ENCODE data around the gene GAGE12G. TPM values are rescaled to one million over a fixed set of nuclear protein-coding genes. Genes with fewer than 3 reads are reported as not detected.

Gene GAGE12G
- polyA plus RNA-seq, 1 donor from 2014 or later, result not detected

GRCh38 chrX:49618574-49618973 is 48.4 kb downstream of the GAGE12G start:
- TF ChIP-seq RAD21 (conservative IDR thresholded peaks at IDR 0.05) (no peak), EZH2 (IDR thresholded peaks at IDR 0.05; ENCODE audit: borderline replicate concordance, insufficient read depth, low read length, poor library complexity, severe bottlenecking) (no peak), CTCF (IDR thresholded peaks at IDR 0.05; ENCODE audit: poor library complexity, severe bottlenecking) (no peak), TAF1 (IDR thresholded peaks at IDR 0.05; ENCODE audit: low read depth) (no peak), SMC3 (conservative IDR thresholded peaks at IDR 0.05; ENCODE audit: poor library complexity) (no peak), REST (IDR thresholded peaks at IDR 0.05; ENCODE audit: borderline replicate concordance) (no peak), MXI1 (conservative IDR thresholded peaks at IDR 0.05; ENCODE audit: poor library complexity, severe bottlenecking) (no peak), EP300 (conservative IDR thresholded peaks at IDR 0.05; ENCODE audit: poor library complexity, severe bottlenecking) (no peak), POLR2AphosphoS5 (IDR thresholded peaks at IDR 0.05) (no peak)
- no peak overlapping the region for H2AFZ ChIP-seq (ENCODE audit: low read depth, low read length)
- no peaks in the 10 kb centered on the region for H3K36me3 ChIP-seq (ENCODE audit: insufficient read depth, low read length)
- no peaks in the 10 kb centered on the region for H3K9me3 ChIP-seq (ENCODE audit: low read length)
- no peak overlapping the region for H3K9ac ChIP-seq (ENCODE audit: low read length)
- no peak overlapping the region for H3K4me2 ChIP-seq (ENCODE audit: low read length)
- no peak overlapping the region for H3K27ac ChIP-seq (ENCODE audit: low read length)
- no peaks in the 10 kb centered on the region for H3F3A ChIP-seq (ENCODE audit: insufficient read depth, low read length, poor library complexity, severe bottlenecking)
- H3K79me2 ChIP-seq (replicated peaks; ENCODE audit: insufficient read depth, low read length), result no peaks in the 10 kb centered on the region
- no peaks in the 10 kb centered on the region for H4K20me1 ChIP-seq (ENCODE audit: insufficient read depth)
- H3K27me3 ChIP-seq (ENCODE audit: insufficient read depth, low read depth, low read length), result no peaks in the 10 kb centered on the region
- H3K4me3 ChIP-seq (ENCODE audit: low read length), result no peak overlapping the region
- H3K9me2 ChIP-seq (ENCODE audit: insufficient read depth, low read length), result no peaks in the 10 kb centered on the region

Small RNA genes lying within 50 kb of the gene (small RNA-seq; reads per million reads assigned to genes)
- 0 reads per million in 3 experiments for gene GAGE12B

Other genes starting within 250 kb of the GAGE12G start
- gene GAGE12J, start 248.4 kb upstream of the GAGE12G start, polyA plus RNA-seq, result not detected in 2 replicates
- gene GAGE13, start 238.8 kb upstream of the GAGE12G start, polyA plus RNA-seq, result not detected in 2 replicates
- gene GAGE12C, start 38.2 kb upstream of the GAGE12G start, polyA plus RNA-seq, result not detected in 2 replicates
- not detected in 2 replicates for gene GAGE12D, start 28.7 kb upstream of the GAGE12G start, polyA plus RNA-seq
- not detected in 2 replicates for gene GAGE12E, start 19.1 kb upstream of the GAGE12G start, polyA plus RNA-seq
- gene GAGE12F, start 9.6 kb upstream of the GAGE12G start, polyA plus RNA-seq, result not detected in 2 replicates
- gene GAGE12H, start 9.5 kb downstream of the GAGE12G start, polyA plus RNA-seq, result not detected in 2 replicates
- gene GAGE2A, start 19.1 kb downstream of the GAGE12G start, polyA plus RNA-seq, result not detected in 2 replicates
- gene GAGE1, start 28.6 kb downstream of the GAGE12G start, polyA plus RNA-seq, result not detected in 2 replicates
- gene PAGE1, start 125.6 kb downstream of the GAGE12G start, polyA plus RNA-seq, result not detected in 2 replicates

All from neural cell (in vitro differentiated cells).